HepG2 (cell line): ENCODE data around the gene CEACAM5. TPM values are rescaled to one million over a fixed set of nuclear protein-coding genes. Genes with fewer than 3 reads are reported as not detected.
A peak's percentile ranks its signal among the peaks of the same experiment; 100 is the strongest.

Experiments used
- ATAC-seq: fragments of 200-7000 bp; cut with Tn5 transposase; 3 replicates; pipeline ENCODE4 v1.9.1; 2020; ENCODE audit warnings: mild to moderate bottlenecking, moderate library complexity
- BruUV-seq: library from RNA; stranded (reverse); fragments of 400-500 nt; replicated peaks from 2 replicates; lab custom pipeline; 2021; lab: Mats Ljungman, UMichigan
- CTCF ChIA-PET: fragments of 300-600 bp; formaldehyde crosslinking; extraction: SDS; loops from one replicate; lab custom pipeline; 2021; ENCODE audit warnings: low total read pairs, inconsistent platforms, low intra/inter-chr PET ratio; lab: Yijun Ruan, JAX
- POLR2A ChIA-PET: fragments of 350-600 bp; sonication (Branson Sonifier 250); formaldehyde crosslinking; loops from one replicate; lab custom pipeline; 2020; ENCODE audit warnings: antibody characterized with exemption, inconsistent platforms; lab: Yijun Ruan, JAX
- DNase-seq: peaks from one replicate; pipeline ENCODE4 v3.0.0-alpha.2; 2015; ENCODE audit warnings: low spot score
- FAIRE-seq: peaks from 3 replicates; lab custom pipeline; 2011; peaks lifted over from hg19 to GRCh38; lab: Jason Lieb, UNC
- H2AFZ ChIP-seq: one replicate; pipeline ENCODE4 v1.6.1; 2011; ENCODE audit warnings: low read length, inconsistent platforms
- H3K27ac ChIP-seq: fragments of 300-600 bp; 3 replicates; pipeline ENCODE4 v1.8.0; 2011; ENCODE audit warnings: mixed run types, mild to moderate bottlenecking, mixed read lengths, low read length, inconsistent platforms; ENCODE audit not compliant: insufficient read depth; ENCODE audit errors: extremely low read length
- H3K27me3 ChIP-seq, 2 experiments: fragments of 200-600 bp in 1 of 2; 2 replicates in 1 of 2; 3 replicates in 1 of 2; pipeline versions ENCODE4 v1.6.0 to v1.8.0; 2011; ENCODE audit warnings: low read length in 2 of 2, mild to moderate bottlenecking in 2 of 2, moderate library complexity in 2 of 2, inconsistent platforms in 1 of 2; ENCODE audit not compliant: insufficient read depth in 2 of 2, control insufficient read depth in 1 of 2
- H3K36me3 ChIP-seq, 2 experiments: fragments of 200-600 bp in 1 of 2; replicated peaks in 1 of 2; 2 replicates in 1 of 2; 3 replicates in 1 of 2; pipeline versions ENCODE4 v1.5.1 to v1.8.0; 2011; ENCODE audit warnings: low read length in 2 of 2, inconsistent platforms in 1 of 2; ENCODE audit not compliant: insufficient read depth in 2 of 2, control insufficient read depth in 1 of 2
- H3K4me1 ChIP-seq: 2 replicates; pipeline ENCODE4 v1.5.1; 2012; ENCODE audit warnings: low read length, inconsistent platforms; ENCODE audit not compliant: insufficient read depth
- H3K4me2 ChIP-seq: 2 replicates; pipeline ENCODE4 v1.6.0; 2011; ENCODE audit warnings: low read depth, low read length, inconsistent platforms
- H3K4me3 ChIP-seq, 3 experiments: fragments of 200-600 bp in 1 of 3; sonication (generic), shearing (Covaris generic) in 1 of 3; replicated peaks in 1 of 3; 2 replicates each; pipeline ENCODE4 v1.5.1; 2011 to 2016; ENCODE audit warnings: low read length in 3 of 3, inconsistent platforms in 2 of 3, low read depth in 2 of 3, mild to moderate bottlenecking in 2 of 3, control low read depth in 1 of 3, mixed read lengths in 1 of 3; ENCODE audit not compliant: insufficient read depth in 1 of 3
- H3K79me2 ChIP-seq: one replicate; pipeline ENCODE4 v1.6.1; 2011; ENCODE audit warnings: low read length, inconsistent platforms; ENCODE audit not compliant: insufficient read depth
- H3K9ac ChIP-seq: 2 replicates; pipeline ENCODE4 v1.6.0; 2011; ENCODE audit warnings: mild to moderate bottlenecking, low read depth, low read length, inconsistent platforms; ENCODE audit not compliant: insufficient read depth
- H3K9me3 ChIP-seq: 2 replicates; pipeline ENCODE4 v1.5.1; 2012; ENCODE audit warnings: mild to moderate bottlenecking, low read length
- H4K20me1 ChIP-seq: 2 replicates; pipeline ENCODE4 v1.6.0; 2011; ENCODE audit warnings: inconsistent platforms, mild to moderate bottlenecking, low read length, moderate library complexity; ENCODE audit not compliant: insufficient read depth
- CEBPB ChIP-seq: IDR thresholded peaks from 2 replicates; pipeline ENCODE4 v1.6.1; 2011; ENCODE audit warnings: low read depth, low read length, improper control_type of control experiment, borderline replicate concordance
- HMG20B ChIP-seq: conservative IDR thresholded peaks from 2 replicates; pipeline ENCODE4 v1.6.1; 2016; ENCODE audit warnings: missing genetic modification reagents, missing compliant biosample characterization
- HNRNPK ChIP-seq: fragments of 200-400 bp; formaldehyde crosslinking; IDR thresholded peaks from 2 replicates; pipeline ENCODE4 v1.6.1; 2018; ENCODE audit warnings: low read length, low read depth, moderate library complexity, mild to moderate bottlenecking; ENCODE audit not compliant: poor library complexity, severe bottlenecking
- MLLT10 ChIP-seq: sonication (generic); formaldehyde crosslinking; IDR thresholded peaks from 2 replicates; pipeline ENCODE4 v1.4.0; 2020; ENCODE audit warnings: missing genetic modification reagents
- RARA ChIP-seq: IDR thresholded peaks from 2 replicates; pipeline ENCODE4 v1.6.1; 2016; ENCODE audit warnings: missing genetic modification reagents, missing compliant biosample characterization
- ZBTB8A ChIP-seq: sonication (generic); formaldehyde crosslinking; IDR thresholded peaks from 2 replicates; pipeline ENCODE4 v1.4.0; 2020; ENCODE audit warnings: mild to moderate bottlenecking, low read depth, missing genetic modification reagents, borderline replicate concordance
- ZFP1 ChIP-seq: IDR thresholded peaks from 2 replicates; pipeline ENCODE4 v1.6.1; 2016
- ZNF143 ChIP-seq: sonication (generic); formaldehyde crosslinking; IDR thresholded peaks from 2 replicates; pipeline ENCODE4 v1.4.0; 2020; ENCODE audit warnings: missing genetic modification reagents
- ZNF530 ChIP-seq: sonication (generic); formaldehyde crosslinking; IDR thresholded peaks from 2 replicates; pipeline ENCODE4 v1.5.0; 2020; ENCODE audit warnings: low read depth, mild to moderate bottlenecking, missing genetic modification reagents
- WGBS: methylation state at CpG from one replicate; pipeline ENCODE4 v1.1.6; 2017; ENCODE audit warnings: low lambda C conversion rate; 5-methylcytosine and 5-hydroxymethylcytosine counted together
- in situ Hi-C: cut with HindIII; loops from 2 replicates; pipeline ENCODE4 v1.10.0; 2017; ENCODE audit warnings: low pct_unique_long_range_greater_than_20kb; ENCODE audit not compliant: extremely low pct_ligation_motif_present
- intact Hi-C: fragments of 100-400 bp; cut with micrococcal nuclease; formaldehyde crosslinking; loops from one replicate; pipeline ENCODE4 v1.10.0; 2022; ENCODE audit not compliant: unreplicated experiment
- polyA plus RNA-seq, 8 experiments: library from polyadenylated mRNA; depleted of rRNA in 3 of 8; stranded (reverse) in 7 of 8; unstranded in 1 of 8; fragments of >200 nt; fragmentation: Illumina TruSeq in 4 of 8; extraction: Trizol in 4 of 8; gene quantifications; 2 replicates each; pipeline versions ENCODE4 v1.2.1 to v1.2.3, GENCODE V29; 2011 to 2016; ENCODE audit warnings: low read depth in 4 of 8, missing spikeins in 1 of 8, mixed read lengths in 1 of 8; ENCODE audit not compliant: insufficient read depth in 1 of 8
- total RNA-seq, 5 experiments: library from RNA; depleted of rRNA; stranded (reverse); fragments of >200 nt; fragmentation: Illumina TruSeq; extraction: Trizol; gene quantifications; 2 replicates each; pipeline ENCODE4 v1.2.3, GENCODE V29; 2016; ENCODE audit warnings: low read depth in 1 of 5
- TF ChIP-seq, protein P1 (sequence below): sonication (generic); formaldehyde crosslinking; IDR thresholded peaks from 2 replicates; pipeline ENCODE4 v1.9.0; 2021; ENCODE audit warnings: missing genetic modification reagents, borderline replicate concordance
- TF ChIP-seq, protein P2 (sequence below): sonication (generic); formaldehyde crosslinking; IDR thresholded peaks from 2 replicates; pipeline ENCODE4 v1.4.0; 2020; ENCODE audit warnings: missing genetic modification reagents, borderline replicate concordance

Gene CEACAM5
- total and polyA plus RNA-seq, 2 of the 13 experiments (the other 11 are each of a cell fraction or from before 2014, with no cell fraction given), result not detected

DNA sequence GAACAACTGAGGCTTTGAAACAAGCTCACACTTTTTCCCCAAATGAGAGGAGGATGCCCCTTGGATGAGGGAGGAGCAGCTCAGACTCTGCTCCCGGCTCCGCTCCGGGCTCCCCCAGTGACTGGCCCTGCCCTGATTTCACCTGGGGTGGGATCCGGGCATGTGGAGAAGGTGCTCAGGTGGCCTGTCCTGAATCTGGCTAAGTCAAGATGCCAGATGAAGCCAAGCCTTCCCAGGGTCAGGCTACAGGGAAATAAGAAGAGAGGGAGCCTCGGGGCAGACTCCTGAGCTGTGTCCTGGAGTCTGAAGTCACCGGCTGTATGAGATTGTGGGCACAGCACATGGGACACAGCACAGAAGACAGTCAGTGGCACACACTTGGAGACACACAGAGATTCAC, 10.3 kb downstream of the CEACAM5 start (continued):
- TF ChIP-seq, protein P1, sequence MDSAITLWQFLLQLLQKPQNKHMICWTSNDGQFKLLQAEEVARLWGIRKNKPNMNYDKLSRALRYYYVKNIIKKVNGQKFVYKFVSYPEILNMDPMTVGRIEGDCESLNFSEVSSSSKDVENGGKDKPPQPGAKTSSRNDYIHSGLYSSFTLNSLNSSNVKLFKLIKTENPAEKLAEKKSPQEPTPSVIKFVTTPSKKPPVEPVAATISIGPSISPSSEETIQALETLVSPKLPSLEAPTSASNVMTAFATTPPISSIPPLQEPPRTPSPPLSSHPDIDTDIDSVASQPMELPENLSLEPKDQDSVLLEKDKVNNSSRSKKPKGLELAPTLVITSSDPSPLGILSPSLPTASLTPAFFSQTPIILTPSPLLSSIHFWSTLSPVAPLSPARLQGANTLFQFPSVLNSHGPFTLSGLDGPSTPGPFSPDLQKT (CRISPR knock-in tag), result no peak
- TF ChIP-seq ZBTB8A (CRISPR knock-in tag), result no peak

DNA sequence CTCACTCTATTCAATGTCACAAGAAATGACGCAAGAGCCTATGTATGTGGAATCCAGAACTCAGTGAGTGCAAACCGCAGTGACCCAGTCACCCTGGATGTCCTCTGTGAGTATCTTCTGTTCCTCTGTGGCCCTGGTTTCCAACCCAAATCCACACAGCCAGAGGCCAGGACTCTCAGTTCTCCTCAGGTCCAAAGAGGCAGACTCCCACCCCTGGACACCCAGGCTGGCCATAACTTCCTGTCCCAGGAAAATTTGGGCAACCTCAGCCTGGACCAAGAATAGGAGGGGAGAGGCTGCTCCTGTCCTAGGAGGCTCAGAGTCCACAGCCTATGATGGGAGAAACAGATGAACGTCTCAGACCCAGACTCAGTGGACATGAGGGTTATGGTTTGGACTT, 11.7 kb downstream of the CEACAM5 start:
- no peaks in the 10 kb centered on the region for H3K4me1 ChIP-seq
- CTCF ChIA-PET, result no interaction called here
- H4K20me1 ChIP-seq, result no peaks in the 10 kb centered on the region
- no peak for FAIRE-seq
- in situ Hi-C loops (no loop called here), intact Hi-C loops (no loop called here)
- ATAC-seq, result no peak
- TF ChIP-seq CEBPB (peak; percentile 7; the same call in 1 of the 2 replicates), HMG20B (CRISPR knock-in tag) (no peak)
- no TSS peak for BruUV-seq
- peaks cover 0 to 8% of the 10 kb centered on the region in 2 experiments; a peak in 1 of 5 replicates for H3K27me3 ChIP-seq
- no peak overlapping the region for H2AFZ ChIP-seq
- POLR2A ChIA-PET, result no interaction called here
- no peaks in the 10 kb centered on the region for H3K9me3 ChIP-seq
- no peak overlapping the region for H3K9ac ChIP-seq
- no peak overlapping the region for H3K27ac ChIP-seq
- H3K4me2 ChIP-seq, result no peak overlapping the region
- DNase-seq, result no peak
- 0% methylated on average over 1 of the region's 3 CpGs for WGBS
- no peaks in the 10 kb centered on the region for H3K36me3 ChIP-seq
- H3K4me3 ChIP-seq, result no peak overlapping the region
- no peaks in the 10 kb centered on the region for H3K79me2 ChIP-seq

DNA sequence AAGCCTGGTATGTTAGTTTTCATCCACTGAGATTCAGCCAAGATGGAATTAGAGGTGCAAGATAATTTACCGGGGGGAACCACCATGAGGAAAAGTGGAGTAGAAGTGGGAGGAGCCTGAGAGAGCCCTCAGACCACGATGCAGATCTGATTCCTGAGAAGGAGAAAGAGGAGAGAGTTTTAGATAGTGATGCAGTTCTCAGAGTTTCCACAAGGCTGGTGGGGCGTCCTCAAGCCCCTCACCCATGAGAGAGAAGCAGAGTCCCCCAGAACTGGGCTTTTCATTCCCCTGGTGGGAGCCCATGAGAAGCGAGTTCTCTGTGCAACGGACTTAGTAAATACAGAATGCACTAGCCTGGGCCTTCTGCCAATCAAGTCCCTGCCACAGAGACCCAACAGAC, 18.1 kb downstream of the CEACAM5 start:
- CTCF ChIA-PET, result no interaction called here
- TF ChIP-seq, protein P2, sequence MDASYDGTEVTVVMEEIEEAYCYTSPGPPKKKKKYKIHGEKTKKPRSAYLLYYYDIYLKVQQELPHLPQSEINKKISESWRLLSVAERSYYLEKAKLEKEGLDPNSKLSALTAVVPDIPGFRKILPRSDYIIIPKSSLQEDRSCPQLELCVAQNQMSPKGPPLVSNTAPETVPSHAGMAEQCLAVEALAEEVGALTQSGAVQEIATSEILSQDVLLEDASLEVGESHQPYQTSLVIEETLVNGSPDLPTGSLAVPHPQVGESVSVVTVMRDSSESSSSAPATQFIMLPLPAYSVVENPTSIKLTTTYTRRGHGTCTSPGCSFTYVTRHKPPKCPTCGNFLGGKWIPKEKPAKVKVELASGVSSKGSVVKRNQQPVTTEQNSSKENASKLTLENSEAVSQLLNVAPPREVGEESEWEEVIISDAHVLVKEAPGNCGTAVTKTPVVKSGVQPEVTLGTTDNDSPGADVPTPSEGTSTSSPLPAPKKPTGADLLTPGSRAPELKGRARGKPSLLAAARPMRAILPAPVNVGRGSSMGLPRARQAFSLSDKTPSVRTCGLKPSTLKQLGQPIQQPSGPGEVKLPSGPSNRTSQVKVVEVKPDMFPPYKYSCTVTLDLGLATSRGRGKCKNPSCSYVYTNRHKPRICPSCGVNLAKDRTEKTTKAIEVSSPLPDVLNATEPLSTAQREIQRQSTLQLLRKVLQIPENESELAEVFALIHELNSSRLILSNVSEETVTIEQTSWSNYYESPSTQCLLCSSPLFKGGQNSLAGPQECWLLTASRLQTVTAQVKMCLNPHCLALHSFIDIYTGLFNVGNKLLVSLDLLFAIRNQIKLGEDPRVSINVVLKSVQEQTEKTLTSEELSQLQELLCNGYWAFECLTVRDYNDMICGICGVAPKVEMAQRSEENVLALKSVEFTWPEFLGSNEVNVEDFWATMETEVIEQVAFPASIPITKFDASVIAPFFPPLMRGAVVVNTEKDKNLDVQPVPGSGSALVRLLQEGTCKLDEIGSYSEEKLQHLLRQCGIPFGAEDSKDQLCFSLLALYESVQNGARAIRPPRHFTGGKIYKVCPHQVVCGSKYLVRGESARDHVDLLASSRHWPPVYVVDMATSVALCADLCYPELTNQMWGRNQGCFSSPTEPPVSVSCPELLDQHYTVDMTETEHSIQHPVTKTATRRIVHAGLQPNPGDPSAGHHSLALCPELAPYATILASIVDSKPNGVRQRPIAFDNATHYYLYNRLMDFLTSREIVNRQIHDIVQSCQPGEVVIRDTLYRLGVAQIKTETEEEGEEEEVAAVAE (CRISPR knock-in tag), result no peak
- TF ChIP-seq ZFP1 (CRISPR knock-in tag) (no peak), ZNF530 (CRISPR knock-in tag) (no peak), ZNF143 (CRISPR knock-in tag) (no peak), MLLT10 (CRISPR knock-in tag) (no peak), HNRNPK (no peak), RARA (CRISPR knock-in tag) (no peak)

More for the DNA sequence above, 18.1 kb downstream of the CEACAM5 start:
- no peaks in the 10 kb centered on the region for H3K9me3 ChIP-seq
- no TSS peak for BruUV-seq
- DNase-seq (no peak), ATAC-seq (no peak), FAIRE-seq (no peak)
- peaks cover 0 to 3% of the 10 kb centered on the region in 2 experiments; a peak in 1 of 5 replicates for H3K27me3 ChIP-seq
- H3K79me2 ChIP-seq, result no peaks in the 10 kb centered on the region
- no peak overlapping the region for H3K27ac ChIP-seq
- no peaks in the 10 kb centered on the region for H3K4me1 ChIP-seq
- H3K4me2 ChIP-seq, result no peak overlapping the region
- 2% methylated on average over 5 of the region's 5 CpGs for WGBS
- POLR2A ChIA-PET, result no interaction called here
- in situ Hi-C loops, result no loop called here
- no peak overlapping the region for H3K4me3 ChIP-seq
- intact Hi-C loops, result no loop called here
- H4K20me1 ChIP-seq, result no peaks in the 10 kb centered on the region
- H2AFZ ChIP-seq, result no peak overlapping the region
- no peak overlapping the region for H3K9ac ChIP-seq
- H3K36me3 ChIP-seq, result no peaks in the 10 kb centered on the region
